HCEC 1CT (cell line): ENCODE results near the gene TRIOBP.

ENCODE experiments used
- DNase-seq: peaks from one replicate; pipeline ENCODE4 v3.0.0-alpha.2; 2017

The TRIOBP gene

GRCh38 chr22:37806409-37807333 lies 109.8 kb downstream of the TRIOBP start:
- DNase-seq = peak; percentile 44

- peak; percentile 94 for DNase-seq
Measured at GRCh38 chr22:37807410-37808293, 110.8 kb downstream of the TRIOBP start, which contains the start of gene GCAT. Gene GCAT, plus strand, starts transcription at chr22:37807934. Its CDS starts 34 bp downstream, at chr22:37807968.

- peak; percentile 31 for DNase-seq
Measured at GRCh38 chr22:37808294-37808657, 111.4 kb downstream of the TRIOBP start.

GRCh38 chr22:37809672-37810333 lies 113.0 kb downstream of the TRIOBP start:
- no peak for DNase-seq

- no peak for DNase-seq
Measured at GRCh38 chr22:37811867-37812266, 115.0 kb downstream of the TRIOBP start.

- DNase-seq = no peak
Measured at GRCh38 chr22:37812869-37813678, 116.2 kb downstream of the TRIOBP start.

- DNase-seq = no peak
Measured at GRCh38 chr22:37815593-37815992, 118.7 kb downstream of the TRIOBP start.

- no peak for DNase-seq
Measured at GRCh38 chr22:37816543-37817180, 119.8 kb downstream of the TRIOBP start.

GRCh38 chr22:37817705-37818408 lies 121.0 kb downstream of the TRIOBP start:
- DNase-seq = peak; percentile 72

GRCh38 chr22:37818409-37819104 lies 121.7 kb downstream of the TRIOBP start:
- peak; percentile 33 for DNase-seq

GRCh38 chr22:37819105-37819433 lies 122.2 kb downstream of the TRIOBP start:
- no peak for DNase-seq

GRCh38 chr22:37820350-37820749 lies 123.5 kb downstream of the TRIOBP start:
- no peak for DNase-seq

- DNase-seq = no peak
Measured at GRCh38 chr22:37822079-37822833, 125.4 kb downstream of the TRIOBP start.

GRCh38 chr22:37823134-37823985 lies 126.5 kb downstream of the TRIOBP start, which contains the start of gene GALR3:
Gene GALR3, plus strand, starts transcription at chr22:37823382. Its CDS starts 25 bp downstream, at chr22:37823407.
- DNase-seq = no peak

- no peak for DNase-seq
Measured at GRCh38 chr22:37824674-37825641, 128.1 kb downstream of the TRIOBP start.
